Esophagus muscularis mucosa (tissue), 4 donors: Measurements from ENCODE around the gene CYBA. TPM values are rescaled to one million over a fixed set of nuclear protein-coding genes. Genes with fewer than 3 reads are reported as not detected.

Experiments
- DNase-seq: peaks from one replicate; pipeline ENCODE4 v3.0.0-alpha.2; 2017; ENCODE audit errors: extremely low spot score
- H3K27ac ChIP-seq, 4 donors: fragments of 200-600 bp; sonication (generic); replicated peaks in 1 of 4; 1 replicate in 3 of 4; 2 replicates in 1 of 4; pipeline ENCODE4 v1.5.1; 2016 to 2019; ENCODE audit warnings: mild to moderate bottlenecking in 1 of 4
- H3K27me3 ChIP-seq, 4 donors: fragments of 200-600 bp; sonication (generic); one replicate each; pipeline versions ENCODE4 v1.5.1 to v1.6.0; 2016 to 2019
- H3K36me3 ChIP-seq, 4 donors: fragments of 200-600 bp; sonication (generic); one replicate each; pipeline ENCODE4 v1.5.1; 2016 to 2019
- H3K4me1 ChIP-seq, 4 donors: fragments of 200-600 bp; sonication (generic); one replicate each; pipeline ENCODE4 v1.5.1; 2016 to 2019
- H3K4me3 ChIP-seq, 4 donors: fragments of 200-600 bp; sonication (generic); 1 replicate in 2 of 4; 2 replicates in 2 of 4; pipeline ENCODE4 v1.5.1; 2016 to 2019; ENCODE audit warnings: mild to moderate bottlenecking in 4 of 4, moderate library complexity in 1 of 4
- H3K9me3 ChIP-seq, 4 donors: fragments of 200-600 bp; sonication (generic); 1 replicate in 3 of 4; 2 replicates in 1 of 4; pipeline ENCODE4 v1.5.1; 2016 to 2019
- EP300 ChIP-seq: sonication (generic); formaldehyde crosslinking; IDR thresholded peaks from one replicate; pipeline ENCODE4 v1.6.1; 2017; ENCODE audit warnings: antibody characterized with exemption
- POLR2A ChIP-seq: fragments of 450-650 bp; IDR thresholded peaks from one replicate; pipeline ENCODE4 v1.6.1; 2017; ENCODE audit warnings: antibody characterized with exemption, moderate library complexity, mild to moderate bottlenecking, low read depth
- POLR2AphosphoS5 ChIP-seq, 2 donors: sonication (generic); formaldehyde crosslinking; IDR thresholded peaks; one replicate each; pipeline ENCODE4 v1.6.1; 2017; ENCODE audit warnings: antibody characterized with exemption in 2 of 2
- WGBS: methylation state at CpG from one replicate; pipeline ENCODE4 v1.1.5; 2018; 5-methylcytosine and 5-hydroxymethylcytosine counted together
- intact Hi-C: fragments of 100-400 bp; cut with DNase I; formaldehyde crosslinking; loops from one replicate; pipeline ENCODE4 v1.15.1; 2023
- total RNA-seq, 4 donors: library from RNA; depleted of rRNA; stranded (reverse); fragments of >200 nt; gene quantifications; one replicate each; pipeline versions ENCODE4 v1.1.0 to v1.2.1, GENCODE V29; 2016
- TF ChIP-seq, protein P1 (sequence below), 3 experiments: fragments of 200-600 bp in 2 of 3; fragments of 450-650 bp in 1 of 3; sonication (generic) in 2 of 3; IDR thresholded peaks; one replicate each; pipeline ENCODE4 v1.5.1; 2017 to 2019; ENCODE audit warnings: antibody characterized with exemption in 3 of 3, mild to moderate bottlenecking in 2 of 3, moderate library complexity in 1 of 3

CYBA gene
- total RNA-seq, 4 donors from 2014 or later = 46.5 to 156 (median 99.2) TPM

DNA sequence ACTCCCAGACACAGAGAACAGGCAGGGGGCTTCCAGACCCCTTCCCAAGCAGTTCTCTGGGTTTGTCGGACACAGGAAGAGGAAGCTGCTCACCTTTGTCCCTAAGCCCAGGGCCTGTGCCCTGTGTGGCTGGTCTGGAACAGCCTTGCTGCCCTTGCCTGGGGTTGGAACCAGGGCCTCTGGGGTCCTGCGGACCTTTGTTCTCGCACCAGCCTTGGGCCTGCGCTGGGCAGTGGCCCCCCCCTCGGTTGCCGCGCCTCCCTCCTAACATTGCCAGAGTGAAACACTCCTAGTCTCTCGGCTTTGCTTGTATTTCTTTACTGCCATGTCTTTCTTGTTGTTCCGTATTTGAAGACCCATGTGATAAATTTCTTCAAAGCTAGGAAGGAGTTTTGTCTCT is 21.0 kb downstream of the CYBA start:
- no peak for DNase-seq
- Histone ChIP-seq H3K27me3 (peaks cover 0 to 18% (median 0%) of the 10 kb centered on the region in 4 donors), H3K4me3 (no peak overlapping the region), H3K9me3 (no peaks in the 10 kb centered on the region), H3K27ac (no peak overlapping the region), H3K36me3 (peaks cover 73 to 89% (median 78%) of the 10 kb centered on the region in 4 donors), H3K4me1 (peaks cover 13 to 20% (median 16%) of the 10 kb centered on the region in 4 donors)
- TF ChIP-seq EP300 (no peak), POLR2AphosphoS5 (IDR thresholded peaks at IDR 0.05) (no peak), POLR2A (no peak)
- TF ChIP-seq, protein P1, sequence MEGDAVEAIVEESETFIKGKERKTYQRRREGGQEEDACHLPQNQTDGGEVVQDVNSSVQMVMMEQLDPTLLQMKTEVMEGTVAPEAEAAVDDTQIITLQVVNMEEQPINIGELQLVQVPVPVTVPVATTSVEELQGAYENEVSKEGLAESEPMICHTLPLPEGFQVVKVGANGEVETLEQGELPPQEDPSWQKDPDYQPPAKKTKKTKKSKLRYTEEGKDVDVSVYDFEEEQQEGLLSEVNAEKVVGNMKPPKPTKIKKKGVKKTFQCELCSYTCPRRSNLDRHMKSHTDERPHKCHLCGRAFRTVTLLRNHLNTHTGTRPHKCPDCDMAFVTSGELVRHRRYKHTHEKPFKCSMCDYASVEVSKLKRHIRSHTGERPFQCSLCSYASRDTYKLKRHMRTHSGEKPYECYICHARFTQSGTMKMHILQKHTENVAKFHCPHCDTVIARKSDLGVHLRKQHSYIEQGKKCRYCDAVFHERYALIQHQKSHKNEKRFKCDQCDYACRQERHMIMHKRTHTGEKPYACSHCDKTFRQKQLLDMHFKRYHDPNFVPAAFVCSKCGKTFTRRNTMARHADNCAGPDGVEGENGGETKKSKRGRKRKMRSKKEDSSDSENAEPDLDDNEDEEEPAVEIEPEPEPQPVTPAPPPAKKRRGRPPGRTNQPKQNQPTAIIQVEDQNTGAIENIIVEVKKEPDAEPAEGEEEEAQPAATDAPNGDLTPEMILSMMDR (IDR thresholded peaks at IDR 0.05) = no peak
- intact Hi-C loops = no loop called here
- 88% methylated on average over 8 of the region's 9 CpGs for WGBS

DNA sequence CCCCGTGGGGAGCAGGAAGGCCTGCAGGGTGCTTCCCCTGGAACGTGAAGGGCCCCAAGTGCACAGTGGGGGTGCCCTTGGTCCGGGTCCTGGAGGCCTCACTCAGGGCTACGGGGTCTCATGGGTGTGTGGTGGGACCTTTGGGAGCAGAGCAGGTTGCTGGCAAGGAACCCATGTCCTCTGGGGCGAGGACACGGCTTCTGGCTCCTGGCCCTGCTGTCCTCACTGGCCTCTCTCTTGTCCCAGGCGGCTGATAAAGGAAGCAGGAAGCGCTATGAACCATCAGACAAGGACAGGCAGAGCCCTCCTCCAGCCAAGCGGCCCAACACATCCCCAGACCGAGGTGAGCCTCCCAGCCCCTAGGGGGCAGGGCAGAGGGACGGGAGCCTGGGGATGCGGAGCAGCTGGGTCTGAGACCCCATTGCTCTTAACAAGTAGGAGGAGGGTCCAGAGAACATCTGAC is 22.3 kb downstream of the CYBA start:
- intact Hi-C loops = no loop called here

DNA sequence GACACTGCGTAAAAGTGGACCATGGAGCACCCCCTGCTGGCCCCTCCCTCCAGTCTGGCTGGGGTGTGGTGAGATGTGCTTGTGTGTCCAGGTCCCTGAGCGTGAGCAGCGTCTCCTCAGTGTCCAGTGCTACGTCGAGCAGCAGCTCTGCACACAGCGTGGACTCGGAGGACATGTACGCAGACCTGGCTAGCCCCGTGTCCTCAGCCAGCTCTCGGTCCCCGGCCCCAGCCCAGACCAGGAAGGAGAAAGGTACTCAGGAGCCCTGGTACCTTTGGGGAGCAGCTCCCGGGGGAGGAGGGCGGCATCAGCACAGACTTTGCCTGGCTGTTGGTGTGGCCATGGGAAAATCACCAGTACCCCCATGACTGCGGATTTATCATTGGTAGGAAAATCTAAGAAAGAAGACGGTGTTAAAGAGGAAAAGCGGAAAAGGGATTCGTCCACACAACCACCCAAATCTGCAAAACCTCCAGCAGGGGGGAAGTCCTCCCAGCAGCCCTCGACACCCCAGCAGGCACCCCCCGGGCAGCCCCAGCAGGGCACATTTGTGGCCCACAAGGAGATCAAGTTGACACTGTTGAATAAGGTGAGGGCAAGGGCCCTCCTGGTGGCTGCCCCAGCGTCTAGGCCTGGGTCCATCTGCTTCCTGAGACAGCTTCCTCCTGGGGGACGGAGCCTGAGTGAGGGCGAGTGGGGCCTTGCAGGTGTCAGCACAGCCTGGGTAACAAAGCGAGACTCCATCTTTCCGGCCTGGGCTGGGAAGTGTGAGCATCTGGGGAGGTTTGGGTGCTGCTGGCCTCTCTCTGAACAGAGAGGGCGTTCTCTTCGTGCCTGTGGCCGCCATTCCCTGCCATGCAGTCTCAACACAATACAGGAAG is 23.1 kb downstream of the CYBA start:
- H3K36me3 ChIP-seq = peaks cover 93 to 100% (median 97%) of the 10 kb centered on the region in 4 donors
- H3K4me3 ChIP-seq = no peak overlapping the region
- no peaks in the 10 kb centered on the region for H3K27me3 ChIP-seq
- H3K9me3 ChIP-seq = no peaks in the 10 kb centered on the region
- no peak overlapping the region for H3K27ac ChIP-seq
- no peak for DNase-seq
- TF ChIP-seq, protein P1 (IDR thresholded peaks at IDR 0.05) = no peak
- no peak for TF ChIP-seq POLR2AphosphoS5 (IDR thresholded peaks at IDR 0.05)
- no peak for TF ChIP-seq POLR2A
- no peak for TF ChIP-seq EP300
- intact Hi-C loops = no loop called here
- peaks cover 0 to 9% (median 0%) of the 10 kb centered on the region in 4 donors for H3K4me1 ChIP-seq
- 98% methylated on average over 20 of the region's 27 CpGs for WGBS

More for the DNA sequence above, 22.3 kb downstream of the CYBA start:
- Histone ChIP-seq H3K4me3 (no peak overlapping the region), H3K27ac (no peak overlapping the region), H3K36me3 (peaks cover 86 to 100% (median 90%) of the 10 kb centered on the region in 4 donors), H3K4me1 (peaks cover 0 to 9% (median 3%) of the 10 kb centered on the region in 4 donors), H3K9me3 (no peaks in the 10 kb centered on the region), H3K27me3 (peaks cover 0 to 5% (median 0%) of the 10 kb centered on the region in 4 donors)
- no peak for DNase-seq
- no peak for TF ChIP-seq EP300
- TF ChIP-seq, protein P1 (IDR thresholded peaks at IDR 0.05) = peak in 1 of 3 experiments; percentile 14
- WGBS = 44% methylated on average over 5 of the region's 12 CpGs

DNA sequence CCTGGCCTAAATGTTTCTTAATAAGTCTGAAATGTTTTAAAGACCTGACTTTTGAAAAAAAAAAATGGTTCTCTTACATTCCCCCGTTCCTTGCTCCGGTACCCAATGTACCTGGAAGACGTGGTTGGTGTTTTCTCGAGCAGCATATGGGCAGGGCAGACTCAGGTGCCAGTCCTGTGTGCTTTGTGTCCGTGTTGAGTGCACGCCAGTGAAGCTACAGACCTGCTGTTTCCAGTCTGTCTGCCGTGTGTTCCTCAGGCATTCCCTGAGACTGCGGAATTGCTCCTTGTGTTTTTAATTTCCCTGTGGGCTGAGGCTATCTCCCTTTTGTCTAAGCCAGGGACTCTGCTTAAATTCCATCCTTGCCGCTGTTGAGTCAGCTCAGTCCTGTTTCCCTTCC is 24.2 kb downstream of the CYBA start:
- peaks cover 92 to 100% (median 97%) of the 10 kb centered on the region in 4 donors for H3K36me3 ChIP-seq
- no peak overlapping the region for H3K27ac ChIP-seq
- H3K4me3 ChIP-seq = no peak overlapping the region
- no peaks in the 10 kb centered on the region for H3K27me3 ChIP-seq
- intact Hi-C loops = no loop called here
- H3K4me1 ChIP-seq = peaks cover 0 to 9% (median 0%) of the 10 kb centered on the region in 4 donors
- H3K9me3 ChIP-seq = no peaks in the 10 kb centered on the region
- 95% methylated on average over 9 of the region's 9 CpGs for WGBS
- no peak for DNase-seq
- TF ChIP-seq POLR2A = no peak
- no peak for TF ChIP-seq EP300
- TF ChIP-seq POLR2AphosphoS5 (IDR thresholded peaks at IDR 0.05) = no peak
- TF ChIP-seq, protein P1 (IDR thresholded peaks at IDR 0.05) = no peak
